K562 (cell line): ENCODE results near the gene ADGRL3. TPM values are rescaled to one million over a fixed set of nuclear protein-coding genes. Genes with fewer than 3 reads are reported as not detected.

Experiments
- ATAC-seq: fragments of 200-7000 bp; cut with Tn5 transposase; 3 replicates; pipeline ENCODE4 v1.9.1; 2020; ENCODE audit warnings: moderate library complexity
- BruUV-seq: library from RNA; stranded (reverse); fragments of 400-500 nt; replicated peaks from 2 replicates; lab custom pipeline; 2021; lab: Mats Ljungman, UMichigan
- CTCF ChIA-PET: fragments of 300-600 bp; formaldehyde crosslinking; extraction: SDS; loops from one replicate; lab custom pipeline; 2021; ENCODE audit warnings: low intra/inter-chr PET ratio; lab: Yijun Ruan, JAX
- POLR2A ChIA-PET: fragments of 300-600, 350-650 bp; sonication (Branson Sonifier 250); formaldehyde crosslinking; extraction: SDS; loops from one replicate; lab custom pipeline; 2021; ENCODE audit warnings: antibody characterized with exemption, inconsistent platforms; lab: Yijun Ruan, JAX
- DNase-seq, 4 experiments: peaks; one replicate each; pipeline versions ENCODE4 v3.0.0 to v3.0.0-alpha.2; 2011 to 2018; ENCODE audit warnings: low spot score in 3 of 4, mixed read lengths in 3 of 4; ENCODE audit errors: extremely low read depth in 1 of 4
- FAIRE-seq: peaks from 2 replicates; lab custom pipeline; 2011; peaks lifted over from hg19 to GRCh38; lab: Jason Lieb, UNC
- H2AFZ ChIP-seq: 2 replicates; pipeline ENCODE4 v1.6.0; 2011; ENCODE audit warnings: low read depth, low read length, control low read depth, inconsistent platforms
- H3K27ac ChIP-seq: fragments of 200-600 bp; 3 replicates; pipeline ENCODE4 v1.8.0; 2011; ENCODE audit warnings: low read depth, mild to moderate bottlenecking, control low read depth, inconsistent platforms, low read length, moderate library complexity, mixed read lengths; ENCODE audit errors: extremely low read depth
- H3K27me3 ChIP-seq, 2 experiments: fragments of 300-600 bp in 1 of 2; 2 replicates in 1 of 2; 3 replicates in 1 of 2; pipeline versions ENCODE4 v1.6.0 to v1.8.0; 2011; ENCODE audit warnings: inconsistent platforms in 2 of 2, low read length in 2 of 2, mild to moderate bottlenecking in 1 of 2, mixed read lengths in 1 of 2, moderate library complexity in 1 of 2; ENCODE audit not compliant: control insufficient read depth in 2 of 2, insufficient read depth in 2 of 2
- H3K36me3 ChIP-seq: fragments of 300-600 bp; 3 replicates; pipeline ENCODE4 v1.8.0; 2011; ENCODE audit warnings: mild to moderate bottlenecking, low read length, inconsistent platforms; ENCODE audit not compliant: control insufficient read depth, insufficient read depth
- H3K4me1 ChIP-seq, 2 experiments: fragments of 200-600 bp in 1 of 2; replicated peaks in 1 of 2; 2 replicates in 1 of 2; 3 replicates in 1 of 2; pipeline versions ENCODE4 v1.5.1 to v1.8.0; 2011; ENCODE audit warnings: inconsistent platforms in 2 of 2, low read length in 2 of 2, mild to moderate bottlenecking in 1 of 2, mixed read lengths in 1 of 2, moderate library complexity in 1 of 2; ENCODE audit not compliant: control insufficient read depth in 2 of 2, insufficient read depth in 2 of 2
- H3K4me2 ChIP-seq: 2 replicates; pipeline ENCODE4 v1.6.1; 2011; ENCODE audit warnings: low read length, control low read depth, inconsistent platforms, mixed read lengths; ENCODE audit not compliant: insufficient read depth
- H3K4me3 ChIP-seq: fragments of 200-600 bp; sonication (generic), shearing (Covaris generic); 2 replicates; pipeline ENCODE4 v1.5.1; 2016; ENCODE audit warnings: control low read depth, inconsistent platforms
- H3K79me2 ChIP-seq: fragments of 200-600 bp; 3 replicates; pipeline ENCODE4 v1.8.0; 2011; ENCODE audit warnings: low read length, inconsistent platforms; ENCODE audit not compliant: control insufficient read depth, insufficient read depth
- H3K9ac ChIP-seq, 2 experiments: 2 replicates each; pipeline versions ENCODE4 v1.6.0 to v1.6.1; 2011; ENCODE audit warnings: low read depth in 2 of 2, low read length in 2 of 2, control low read depth in 1 of 2, inconsistent platforms in 1 of 2, mild to moderate bottlenecking in 1 of 2, mixed read lengths in 1 of 2; ENCODE audit not compliant: insufficient read depth in 1 of 2
- H3K9me1 ChIP-seq: one replicate; pipeline ENCODE4 v1.6.0; 2011; ENCODE audit warnings: inconsistent platforms, mild to moderate bottlenecking, low read length, moderate library complexity; ENCODE audit not compliant: control insufficient read depth, insufficient read depth
- H3K9me3 ChIP-seq: replicated peaks from 2 replicates; pipeline ENCODE4 v1.5.1; 2011; ENCODE audit warnings: low read depth, low read length, inconsistent platforms; ENCODE audit not compliant: control insufficient read depth, insufficient read depth
- H4K20me1 ChIP-seq: replicated peaks from 2 replicates; pipeline ENCODE4 v1.6.1; 2011; ENCODE audit warnings: low read length, inconsistent platforms, mixed read lengths; ENCODE audit not compliant: control insufficient read depth, insufficient read depth
- CEBPG ChIP-seq, 3 experiments: fragments of 200-800 bp in 1 of 3; sonication (Bioruptor generic) in 1 of 3; sonication (generic) in 1 of 3; formaldehyde crosslinking in 1 of 3; IDR thresholded peaks in 2 of 3; conservative IDR thresholded peaks in 1 of 3; 2 replicates each; pipeline versions ENCODE4 v1.6.1 to v1.8.0; 2016 to 2022; ENCODE audit warnings: missing compliant biosample characterization in 2 of 3, missing genetic modification characterization in 2 of 3, mild to moderate bottlenecking in 1 of 3, missing genetic modification reagents in 1 of 3
- CREB1 ChIP-seq, 2 experiments: sonication (generic) in 1 of 2; formaldehyde crosslinking in 1 of 2; IDR thresholded peaks; 2 replicates each; pipeline versions ENCODE4 v1.6.1 to v1.8.0; 2012 to 2022; ENCODE audit warnings: inconsistent platforms in 1 of 2, mild to moderate bottlenecking in 1 of 2, missing genetic modification reagents in 1 of 2, moderate library complexity in 1 of 2
- ERF ChIP-seq: fragments of 450-650 bp; formaldehyde crosslinking; IDR thresholded peaks from 2 replicates; pipeline ENCODE4 v1.4.0; 2020; ENCODE audit warnings: mild to moderate bottlenecking, mixed read lengths
- MCM5 ChIP-seq: fragments of 450-650 bp; IDR thresholded peaks from 2 replicates; pipeline ENCODE4 v1.6.1; 2016; ENCODE audit warnings: low read depth
- MYC ChIP-seq, 2 experiments: fragments of 250-450 bp in 1 of 2; sonication (Bioruptor Pico) in 1 of 2; IDR thresholded peaks; 2 replicates each; pipeline versions ENCODE4 v1.5.1 to v1.6.1; 2012 to 2021; ENCODE audit warnings: low read depth in 2 of 2, borderline replicate concordance in 1 of 2, improper control_type of control experiment in 1 of 2, low read length in 1 of 2, mild to moderate bottlenecking in 1 of 2, moderate library complexity in 1 of 2
- NFRKB ChIP-seq: fragments of 450-650 bp; IDR thresholded peaks from 2 replicates; pipeline ENCODE4 v1.6.1; 2016; ENCODE audit warnings: low read depth
- POLR2G ChIP-seq: fragments of 200-400 bp; formaldehyde crosslinking; IDR thresholded peaks from 2 replicates; pipeline ENCODE4 v1.6.1; 2017; ENCODE audit warnings: low read depth, mild to moderate bottlenecking, antibody characterized with exemption, low read length, moderate library complexity
- RFX5 ChIP-seq: IDR thresholded peaks from 2 replicates; pipeline ENCODE4 v1.6.1; 2011; ENCODE audit warnings: low read depth, mild to moderate bottlenecking, improper control_type of control experiment, low read length
- SIRT6 ChIP-seq: IDR thresholded peaks from one replicate; pipeline ENCODE4 v1.6.1; 2012; ENCODE audit warnings: low read depth, mild to moderate bottlenecking, control low read depth, inconsistent platforms, low read length, moderate library complexity
- SMAD2 ChIP-seq: fragments of 150-350 bp; IDR thresholded peaks from 2 replicates; pipeline ENCODE4 v1.6.1; 2014; ENCODE audit warnings: low read depth, mild to moderate bottlenecking, low read length
- ZBED1 ChIP-seq: IDR thresholded peaks from 2 replicates; pipeline ENCODE4 v1.6.1; 2014
- ZNF184 ChIP-seq: sonication (generic); formaldehyde crosslinking; IDR thresholded peaks from 2 replicates; pipeline ENCODE4 v1.5.0; 2020; ENCODE audit warnings: missing genetic modification reagents
- ZNF282 ChIP-seq: sonication (generic); formaldehyde crosslinking; IDR thresholded peaks from 2 replicates; pipeline ENCODE4 v1.8.1; 2023; ENCODE audit warnings: missing genetic modification reagents
- WGBS: fragments of 100-300 bp; shearing (Covaris generic); methylation state at CpG from one replicate; pipeline ENCODE4 v1.1.6; 2016; ENCODE audit warnings: low coverage, mixed read lengths; ENCODE audit not compliant: insufficient coverage; ENCODE audit errors: missing lambda C conversion rate; 5-methylcytosine and 5-hydroxymethylcytosine counted together
- in situ Hi-C: fragments of 300-500 bp; cut with MboI; formaldehyde crosslinking; loops from 4 replicates; pipeline ENCODE4 v1.15.0; 2018; ENCODE audit warnings: inconsistent platforms, mixed read lengths
- intact Hi-C: fragments of 100-400 bp; cut with micrococcal nuclease; formaldehyde crosslinking; loops from 2 replicates; pipeline ENCODE4 v1.14.2; 2022
- polyA plus RNA-seq, 8 experiments: library from polyadenylated mRNA; depleted of rRNA in 4 of 8; stranded (reverse) in 5 of 8; unstranded in 3 of 8; fragments of >200 nt; fragmentation: Nextera tagmentation in 2 of 8; fragmentation: Illumina TruSeq in 1 of 8; extraction: Ambion mirVana in 2 of 8; extraction: Trizol in 1 of 8; gene quantifications; 2 replicates each; pipeline versions ENCODE4 v1.2.1 to v1.2.3, GENCODE V29; 2011 to 2014; ENCODE audit warnings: inconsistent platforms in 1 of 8, missing spikeins in 1 of 8
- total RNA-seq, 7 experiments: library from RNA; depleted of rRNA in 6 of 7; stranded (reverse); fragments of >200 nt in 6 of 7; fragmentation: Illumina TruSeq in 2 of 7; extraction: Trizol in 2 of 7; gene quantifications; 2 replicates each; pipeline versions ENCODE4 v1.2.1 to v1.2.3, GENCODE V29; 2011 to 2021; ENCODE audit warnings: low replicate concordance in 1 of 7
- TF ChIP-seq, protein P1 (sequence below), 2 experiments: fragments of 450-650 bp; formaldehyde crosslinking in 1 of 2; IDR thresholded peaks; 2 replicates each; pipeline versions ENCODE4 v1.4.0 to v1.6.1; 2014 to 2020; ENCODE audit warnings: mild to moderate bottlenecking in 2 of 2, borderline replicate concordance in 1 of 2, low read depth in 1 of 2

Gene ADGRL3
- total and polyA plus RNA-seq, 9 of the 15 experiments (the other 6 are each of a cell fraction or from before 2014, with no cell fraction given) = 0.03 to 0.14 (median 0.04) TPM; not detected in 2

DNA sequence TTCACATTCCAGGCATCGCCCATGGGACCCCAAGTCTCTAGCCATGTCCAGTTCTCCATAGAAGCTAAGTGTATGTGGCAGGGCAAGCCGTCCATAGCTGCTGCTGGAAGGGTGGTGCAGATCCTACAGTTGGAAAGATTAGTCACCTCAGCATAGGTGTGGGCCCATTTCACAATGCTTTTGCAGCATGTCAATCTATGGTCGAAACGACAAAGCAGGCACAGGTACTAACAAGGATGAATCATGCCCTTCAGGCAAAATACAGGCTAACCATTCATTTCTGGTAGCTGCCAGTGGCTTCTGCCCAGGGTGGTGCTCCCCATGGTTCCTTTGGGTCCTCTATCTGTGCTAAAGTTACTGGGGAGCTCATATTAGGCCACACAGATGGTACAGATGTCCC lies 225.2 kb downstream of the ADGRL3 start:
- Histone ChIP-seq H3K36me3 (no peaks in the 10 kb centered on the region), H3K9me3 (no peaks in the 10 kb centered on the region), H3K4me3 (no peak overlapping the region), H3K9ac (no peak overlapping the region), H3K4me2 (no peak overlapping the region), H4K20me1 (no peaks in the 10 kb centered on the region), H3K4me1 (no peaks in the 10 kb centered on the region), H2AFZ (no peak overlapping the region), H3K27me3 (no peaks in the 10 kb centered on the region), H3K9me1 (no peaks in the 10 kb centered on the region), H3K79me2 (no peaks in the 10 kb centered on the region), H3K27ac (no peak overlapping the region)
- BruUV-seq = no TSS peak
- ATAC-seq = no peak
- WGBS = 0% methylated on average over 4 of the region's 4 CpGs
- no peak for DNase-seq
- FAIRE-seq = no peak
- ChIA-PET POLR2A (no interaction called here), CTCF (no interaction called here)
- intact Hi-C loops = no loop called here
- in situ Hi-C loops = no loop called here
- TF ChIP-seq CEBPG (CRISPR knock-in tag; IDR thresholded peaks at IDR 0.05) (no peak), CEBPG (tag; conservative IDR thresholded peaks at IDR 0.05 in 1 of 2, IDR thresholded peaks at IDR 0.05 in 1 of 2) (no peak), RFX5 (no peak), POLR2G (no peak), NFRKB (no peak), SIRT6 (no peak), ZNF282 (CRISPR knock-in tag) (no peak), SMAD2 (no peak), CREB1 (IDR thresholded peaks at IDR 0.05) (no peak), CREB1 (CRISPR knock-in tag; IDR thresholded peaks at IDR 0.05) (no peak), ERF (no peak), MYC (IDR thresholded peaks at IDR 0.05; ENCODE audit: low read depth, low read length) (no peak), MYC (CRISPR knock-in tag; IDR thresholded peaks at IDR 0.05; ENCODE audit: borderline replicate concordance, low read depth) (no peak), ZNF184 (no peak), MCM5 (no peak), ZBED1 (no peak)
- TF ChIP-seq, protein P1, sequence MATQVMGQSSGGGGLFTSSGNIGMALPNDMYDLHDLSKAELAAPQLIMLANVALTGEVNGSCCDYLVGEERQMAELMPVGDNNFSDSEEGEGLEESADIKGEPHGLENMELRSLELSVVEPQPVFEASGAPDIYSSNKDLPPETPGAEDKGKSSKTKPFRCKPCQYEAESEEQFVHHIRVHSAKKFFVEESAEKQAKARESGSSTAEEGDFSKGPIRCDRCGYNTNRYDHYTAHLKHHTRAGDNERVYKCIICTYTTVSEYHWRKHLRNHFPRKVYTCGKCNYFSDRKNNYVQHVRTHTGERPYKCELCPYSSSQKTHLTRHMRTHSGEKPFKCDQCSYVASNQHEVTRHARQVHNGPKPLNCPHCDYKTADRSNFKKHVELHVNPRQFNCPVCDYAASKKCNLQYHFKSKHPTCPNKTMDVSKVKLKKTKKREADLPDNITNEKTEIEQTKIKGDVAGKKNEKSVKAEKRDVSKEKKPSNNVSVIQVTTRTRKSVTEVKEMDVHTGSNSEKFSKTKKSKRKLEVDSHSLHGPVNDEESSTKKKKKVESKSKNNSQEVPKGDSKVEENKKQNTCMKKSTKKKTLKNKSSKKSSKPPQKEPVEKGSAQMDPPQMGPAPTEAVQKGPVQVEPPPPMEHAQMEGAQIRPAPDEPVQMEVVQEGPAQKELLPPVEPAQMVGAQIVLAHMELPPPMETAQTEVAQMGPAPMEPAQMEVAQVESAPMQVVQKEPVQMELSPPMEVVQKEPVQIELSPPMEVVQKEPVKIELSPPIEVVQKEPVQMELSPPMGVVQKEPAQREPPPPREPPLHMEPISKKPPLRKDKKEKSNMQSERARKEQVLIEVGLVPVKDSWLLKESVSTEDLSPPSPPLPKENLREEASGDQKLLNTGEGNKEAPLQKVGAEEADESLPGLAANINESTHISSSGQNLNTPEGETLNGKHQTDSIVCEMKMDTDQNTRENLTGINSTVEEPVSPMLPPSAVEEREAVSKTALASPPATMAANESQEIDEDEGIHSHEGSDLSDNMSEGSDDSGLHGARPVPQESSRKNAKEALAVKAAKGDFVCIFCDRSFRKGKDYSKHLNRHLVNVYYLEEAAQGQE (IDR thresholded peaks at IDR 0.05; ENCODE audit: borderline replicate concordance) = no peak
- TF ChIP-seq, protein P1 (CRISPR knock-in tag; IDR thresholded peaks at IDR 0.05; ENCODE audit: low read depth) = no peak
